SK-N-SH (cell line): Measurements from ENCODE around the gene RBM10. TPM values are rescaled to one million over a fixed set of nuclear protein-coding genes. Genes with fewer than 3 reads are reported as not detected.

Experiments
- CTCF ChIA-PET: fragments of 300-600, 350-600 bp; formaldehyde crosslinking; extraction: SDS; loops from one replicate; lab custom pipeline; 2021; lab: Yijun Ruan, JAX
- POLR2A ChIA-PET: fragments of 350-600 bp; sonication (Branson Sonifier 250); formaldehyde crosslinking; extraction: SDS; loops from one replicate; lab custom pipeline; 2020; ENCODE audit warnings: antibody characterized with exemption, inconsistent platforms; lab: Yijun Ruan, JAX
- DNase-seq: peaks from one replicate; pipeline ENCODE4 v3.0.0; 2012
- H2AFZ ChIP-seq: fragments of 200-600 bp; sonication (generic); 2 replicates; pipeline ENCODE4 v1.8.1; 2016; ENCODE audit warnings: antibody characterized with exemption, mild to moderate bottlenecking, low read depth
- H3F3A ChIP-seq: fragments of 200-600 bp; sonication (generic); replicated peaks from 2 replicates; pipeline ENCODE3; 2016; ENCODE audit warnings: antibody characterized with exemption, mild to moderate bottlenecking; ENCODE audit not compliant: insufficient read depth
- H3K27ac ChIP-seq, 2 experiments: fragments of 200-500 bp in 1 of 2; fragments of 200-600 bp in 1 of 2; sonication (Bioruptor generic) in 1 of 2; sonication (generic), shearing (Covaris generic) in 1 of 2; 2 replicates each; pipeline versions ENCODE4 v1.5.1 to v1.6.1; 2014 to 2016; ENCODE audit warnings: low read depth in 2 of 2, inconsistent platforms in 1 of 2, low read length in 1 of 2, mild to moderate bottlenecking in 1 of 2, mixed read lengths in 1 of 2
- H3K27me3 ChIP-seq: fragments of 200-600 bp; sonication (generic), shearing (Covaris generic); 2 replicates; pipeline ENCODE4 v1.6.1; 2016; ENCODE audit warnings: mixed run types; ENCODE audit not compliant: insufficient read depth
- H3K36me3 ChIP-seq, 2 experiments: fragments of 200-500 bp in 1 of 2; fragments of 200-600 bp in 1 of 2; sonication (Bioruptor generic) in 1 of 2; sonication (generic) in 1 of 2; replicated peaks in 1 of 2; 2 replicates each; pipeline versions ENCODE3 to v1.5.1; 2014 to 2016; ENCODE audit warnings: low read length in 1 of 2, mild to moderate bottlenecking in 1 of 2; ENCODE audit not compliant: insufficient read depth in 2 of 2, control insufficient read depth in 1 of 2
- H3K4me1 ChIP-seq, 2 experiments: fragments of 200-500 bp in 1 of 2; fragments of 200-600 bp in 1 of 2; sonication (Bioruptor generic) in 1 of 2; sonication (generic), shearing (Covaris generic) in 1 of 2; 2 replicates each; pipeline versions ENCODE4 v1.5.1 to v1.6.1; 2014 to 2016; ENCODE audit warnings: low read depth in 1 of 2, low read length in 1 of 2, mixed run types in 1 of 2; ENCODE audit not compliant: insufficient read depth in 2 of 2, control insufficient read depth in 1 of 2
- H3K4me2 ChIP-seq: fragments of 200-600 bp; sonication (generic), shearing (Covaris generic); 2 replicates; pipeline ENCODE4 v1.6.1; 2017; ENCODE audit warnings: mixed run types
- H3K4me3 ChIP-seq, 2 experiments: fragments of 200-500 bp in 1 of 2; fragments of 200-600 bp in 1 of 2; sonication (Bioruptor generic) in 1 of 2; sonication (generic), shearing (Covaris generic) in 1 of 2; 2 replicates each; pipeline versions ENCODE4 v1.5.1 to v1.8.1; 2014 to 2016; ENCODE audit warnings: low read depth in 2 of 2, inconsistent platforms in 1 of 2, low read length in 1 of 2, mild to moderate bottlenecking in 1 of 2, mixed read lengths in 1 of 2, moderate library complexity in 1 of 2
- H3K79me2 ChIP-seq: fragments of 200-600 bp; sonication (generic); 2 replicates; pipeline ENCODE4 v1.8.1; 2017; ENCODE audit warnings: mild to moderate bottlenecking; ENCODE audit not compliant: insufficient read depth
- H3K9ac ChIP-seq: fragments of 200-600 bp; sonication (generic); 2 replicates; pipeline ENCODE4 v1.6.1; 2017; ENCODE audit warnings: mixed run types
- H3K9me2 ChIP-seq: fragments of 200-600 bp; sonication (generic); 2 replicates; pipeline ENCODE4 v1.6.1; 2017; ENCODE audit warnings: mixed run types
- H3K9me3 ChIP-seq: fragments of 200-600 bp; sonication (generic); 2 replicates; pipeline ENCODE4 v1.6.1; 2017; ENCODE audit warnings: mixed run types, mild to moderate bottlenecking, moderate library complexity
- H4K20me1 ChIP-seq: fragments of 200-600 bp; sonication (generic); 2 replicates; pipeline ENCODE4 v1.6.1; 2017; ENCODE audit warnings: mild to moderate bottlenecking, mixed run types; ENCODE audit not compliant: insufficient read depth
- CHD2 ChIP-seq: fragments of 150-350 bp; IDR thresholded peaks from 2 replicates; pipeline ENCODE4 v1.6.1; 2018; ENCODE audit warnings: low read length; ENCODE audit not compliant: partially characterized antibody
- ELF1 ChIP-seq: IDR thresholded peaks from 2 replicates; pipeline ENCODE4 v1.4.0; 2012
- EP300 ChIP-seq, 2 experiments: IDR thresholded peaks; 2 replicates each; pipeline versions ENCODE4 v1.4.0 to v1.6.1; 2012; ENCODE audit warnings: borderline replicate concordance in 1 of 2, low read depth in 1 of 2, low read length in 1 of 2
- FOSL2 ChIP-seq: IDR thresholded peaks from 2 replicates; pipeline ENCODE4 v1.4.0; 2012; ENCODE audit warnings: low read depth, mild to moderate bottlenecking, moderate library complexity, borderline replicate concordance
- GATA2 ChIP-seq: sonication (generic); formaldehyde crosslinking; IDR thresholded peaks from 2 replicates; pipeline ENCODE4 v1.5.0; 2020; ENCODE audit warnings: mild to moderate bottlenecking, missing genetic modification reagents
- IRF3 ChIP-seq: fragments of 150-350 bp; IDR thresholded peaks from 2 replicates; pipeline ENCODE4 v1.6.1; 2016; ENCODE audit warnings: mild to moderate bottlenecking, low read depth, low read length
- MAX ChIP-seq: IDR thresholded peaks from 2 replicates; pipeline ENCODE4 v1.4.0; 2012; ENCODE audit warnings: low read depth
- MXI1 ChIP-seq: IDR thresholded peaks from 2 replicates; pipeline ENCODE4 v1.6.1; 2012; ENCODE audit warnings: mild to moderate bottlenecking, low read depth, low read length, improper control_type of control experiment
- NRF1 ChIP-seq: IDR thresholded peaks from 2 replicates; pipeline ENCODE4 v1.6.1; 2012; ENCODE audit warnings: low read depth, mild to moderate bottlenecking, low read length
- POLR2AphosphoS5 ChIP-seq: IDR thresholded peaks from 2 replicates; pipeline ENCODE4 v1.6.1; 2012; ENCODE audit warnings: low read depth, low read length
- RAD21 ChIP-seq: IDR thresholded peaks from 2 replicates; pipeline ENCODE4 v1.6.1; 2012; ENCODE audit warnings: mild to moderate bottlenecking, low read length
- RCOR1 ChIP-seq: fragments of 150-350 bp; IDR thresholded peaks from 2 replicates; pipeline ENCODE4 v1.6.1; 2017; ENCODE audit warnings: antibody characterized with exemption, low read length
- SIN3A ChIP-seq: IDR thresholded peaks from 2 replicates; pipeline ENCODE4 v1.6.1; 2012; ENCODE audit warnings: low read depth, mild to moderate bottlenecking, low read length, moderate library complexity, borderline replicate concordance
- TAF1 ChIP-seq: IDR thresholded peaks from 2 replicates; pipeline ENCODE4 v1.6.1; 2012; ENCODE audit warnings: low read depth, mild to moderate bottlenecking, low read length, moderate library complexity, borderline replicate concordance
- TCF12 ChIP-seq: IDR thresholded peaks from 2 replicates; pipeline ENCODE4 v1.4.0; 2012
- USF1 ChIP-seq: IDR thresholded peaks from 2 replicates; pipeline ENCODE4 v1.4.0; 2012; ENCODE audit warnings: low read depth, borderline replicate concordance
- USF2 ChIP-seq: fragments of 150-350 bp; IDR thresholded peaks from 2 replicates; pipeline ENCODE4 v1.6.1; 2017; ENCODE audit warnings: antibody characterized with exemption, low read length, low read depth, borderline replicate concordance
- YY1 ChIP-seq: IDR thresholded peaks from 2 replicates; pipeline ENCODE4 v1.4.0; 2012; ENCODE audit warnings: low read depth, mild to moderate bottlenecking
- ZBTB33 ChIP-seq: IDR thresholded peaks from 2 replicates; pipeline ENCODE4 v1.4.0; 2012; ENCODE audit warnings: low read depth, borderline replicate concordance
- WGBS: methylation state at CpG from one replicate; pipeline ENCODE4 v1.1.6; 2017; ENCODE audit warnings: low lambda C conversion rate; 5-methylcytosine and 5-hydroxymethylcytosine counted together
- polyA plus RNA-seq, 3 experiments: library from polyadenylated mRNA; depleted of rRNA; stranded (reverse); fragments of >200 nt; gene quantifications; 2 replicates each; pipeline ENCODE4 v1.2.3, GENCODE V29; 2012

Gene RBM10
- polyA plus RNA-seq, 1 of the 3 experiments (the other 2 are of a cell fraction), result 34.4 TPM

GRCh38 chrX:47190445-47191269 lies 45.6 kb downstream of the RBM10 start:
- no peaks in the 10 kb centered on the region for H3K9me3 ChIP-seq
- 8% methylated on average over 14 of the region's 40 CpGs for WGBS
- CTCF ChIA-PET, result interaction anchor here (1.6 to 4.0 kb wide), 3 partner anchors 14 to 333 kb away, joined by 3 to 29 read pairs (median 19); no protein-coding TSS in a partner anchor
- TF ChIP-seq EP300 (IDR thresholded peaks at IDR 0.05; ENCODE audit: borderline replicate concordance in 1 of 2, low read depth in 1 of 2, low read length in 1 of 2) (peak in 1 of 2 experiments; percentile 52; a peak in 1 of 4 replicates), USF1 (peak; percentile 69; the same call in 1 of the 2 replicates), MXI1 (peak; percentile 95), SIN3A (peak; percentile 28; the same call in 1 of the 2 replicates), ELF1 (peak; percentile 37; the same call in 1 of the 2 replicates), TAF1 (peak; percentile 69; the same call in 1 of the 2 replicates), RCOR1 (peak; percentile 25; the same call in 1 of the 2 replicates), POLR2AphosphoS5 (peak; percentile 74; the same call in 1 of the 2 replicates), NRF1 (no peak), YY1 (no peak), MAX (peak; percentile 93)
- peak overlapping the region; percentile 67 for H3K9ac ChIP-seq
- H4K20me1 ChIP-seq, result peaks cover 13% of the 10 kb centered on the region
- H3K27ac ChIP-seq, result peak overlapping the region; percentile 27 to 40; a peak in 3 of 4 replicates
- no peaks in the 10 kb centered on the region for H3K9me2 ChIP-seq
- H3K27me3 ChIP-seq, result peaks cover 14% of the 10 kb centered on the region; the same call in 1 of the 2 replicates
- peaks cover under 1 to 2% of the 10 kb centered on the region in 2 experiments for H3K36me3 ChIP-seq
- POLR2A ChIA-PET, result interaction anchor here (0.6 to 1.4 kb wide), 3 partner anchors 46 to 333 kb away, joined by 3 to 4 read pairs (median 3); partner anchors contain the start of genes NDUFB11 and RBM10
- H3K4me2 ChIP-seq, result peak overlapping the region; percentile 83
- H2AFZ ChIP-seq, result peak overlapping the region; percentile 83
- peak; percentile 95 for DNase-seq
- H3F3A ChIP-seq, result no peaks in the 10 kb centered on the region
- H3K79me2 ChIP-seq, result peaks cover 31% of the 10 kb centered on the region
- H3K4me1 ChIP-seq, result peaks cover 9 to 13% of the 10 kb centered on the region in 2 experiments; a peak in 2 of 4 replicates
- H3K4me3 ChIP-seq, result peak overlapping the region; percentile 58 to 72

DNA sequence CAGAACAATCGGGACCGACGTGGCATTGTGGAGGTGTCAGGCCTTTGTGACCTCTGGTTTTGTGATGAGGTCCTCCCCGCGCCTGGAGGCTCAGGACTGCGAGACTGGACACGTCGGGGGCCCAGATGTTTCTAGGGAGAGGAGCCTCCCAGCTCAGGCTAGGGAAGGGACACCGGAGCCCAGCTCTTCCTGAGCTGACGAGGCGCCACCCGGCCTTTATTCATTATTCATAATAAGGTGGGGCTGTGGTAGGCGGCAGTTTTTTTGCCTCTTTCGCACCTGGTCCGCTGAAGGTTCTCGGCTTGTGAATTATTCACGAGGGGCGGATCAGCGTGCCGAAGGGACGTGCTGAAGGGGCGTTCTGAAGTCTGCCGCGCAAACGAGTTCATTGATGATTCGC lies 46.3 kb downstream of the RBM10 start:
- CTCF ChIA-PET, result interaction anchor here (0.6 to 4.0 kb wide), 4 partner anchors 191 to 350 kb away, joined by 3 to 29 read pairs (median 12); no protein-coding TSS in a partner anchor
- H3K9me2 ChIP-seq, result no peaks in the 10 kb centered on the region
- DNase-seq, result no peak
- no peaks in the 10 kb centered on the region for H3F3A ChIP-seq
- peaks cover 8% of the 10 kb centered on the region; the same call in 1 of the 2 replicates for H3K27me3 ChIP-seq
- POLR2A ChIA-PET, result interaction anchor here (1.0 kb wide), 1 partner anchor 46 kb away, joined by 3 read pairs; the partner anchor contains the start of genes NDUFB11 and RBM10
- peaks cover 7 to 8% of the 10 kb centered on the region in 2 experiments for H3K36me3 ChIP-seq
- no peaks in the 10 kb centered on the region for H3K9me3 ChIP-seq
- H4K20me1 ChIP-seq, result peaks cover 20% of the 10 kb centered on the region
- H3K4me3 ChIP-seq, result peak overlapping the region; percentile 58 to 72
- H3K9ac ChIP-seq, result peak overlapping the region; percentile 67
- WGBS, result 10% methylated on average over 25 of the region's 26 CpGs
- H2AFZ ChIP-seq, result peak overlapping the region; percentile 83; the same call in 1 of the 2 replicates
- peaks cover 16 to 20% of the 10 kb centered on the region in 2 experiments for H3K4me1 ChIP-seq
- H3K27ac ChIP-seq, result peak overlapping the region; percentile 27 to 40; a peak in 3 of 4 replicates
- H3K79me2 ChIP-seq, result peaks cover 38% of the 10 kb centered on the region
- peak overlapping the region; percentile 83 for H3K4me2 ChIP-seq
- TF ChIP-seq ZBTB33 (no peak), RAD21 (no peak), FOSL2 (no peak), TCF12 (no peak), IRF3 (no peak), CHD2 (no peak), EP300 (IDR thresholded peaks at IDR 0.05; ENCODE audit: borderline replicate concordance in 1 of 2, low read depth in 1 of 2, low read length in 1 of 2) (no peak), GATA2 (CRISPR knock-in tag) (no peak), USF2 (no peak)
